ENCODE data around the gene KLK4.

KLK4 gene

DNA sequence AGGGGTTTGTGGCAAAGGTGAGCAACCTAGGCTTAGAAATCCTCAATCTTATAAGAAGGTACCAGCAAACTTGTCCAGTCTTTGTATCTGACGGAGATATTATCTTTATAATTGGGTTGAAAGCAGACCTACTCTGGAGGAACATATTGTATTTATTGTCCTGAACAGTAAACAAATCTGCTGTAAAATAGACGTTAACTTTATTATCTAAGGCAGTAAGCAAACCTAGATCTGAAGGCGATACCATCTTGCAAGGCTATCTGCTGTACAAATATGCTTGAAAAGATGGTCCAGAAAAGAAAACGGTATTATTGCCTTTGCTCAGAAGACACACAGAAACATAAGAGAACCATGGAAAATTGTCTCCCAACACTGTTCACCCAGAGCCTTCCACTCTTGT lies 41.7 kb downstream of the KLK4 start:
- ATAC-seq (ENCODE audit: low read depth) (no peak), DNase-seq (ENCODE audit: low spot score) (no peak)
- H3K27ac ChIP-seq (ENCODE audit: poor library complexity, severe bottlenecking), result no peak overlapping the region
- no peaks in the 10 kb centered on the region for H3K9me3 ChIP-seq (ENCODE audit: severe bottlenecking)
- no peaks in the 10 kb centered on the region for H3K4me1 ChIP-seq (ENCODE audit: insufficient read depth, poor library complexity, severe bottlenecking)
- peaks cover 49% of the 10 kb centered on the region for H3K27me3 ChIP-seq (ENCODE audit: insufficient read depth, poor library complexity, severe bottlenecking)
- H3K4me3 ChIP-seq (ENCODE audit: severe bottlenecking), result no peak overlapping the region
- TF ChIP-seq, protein P1, sequence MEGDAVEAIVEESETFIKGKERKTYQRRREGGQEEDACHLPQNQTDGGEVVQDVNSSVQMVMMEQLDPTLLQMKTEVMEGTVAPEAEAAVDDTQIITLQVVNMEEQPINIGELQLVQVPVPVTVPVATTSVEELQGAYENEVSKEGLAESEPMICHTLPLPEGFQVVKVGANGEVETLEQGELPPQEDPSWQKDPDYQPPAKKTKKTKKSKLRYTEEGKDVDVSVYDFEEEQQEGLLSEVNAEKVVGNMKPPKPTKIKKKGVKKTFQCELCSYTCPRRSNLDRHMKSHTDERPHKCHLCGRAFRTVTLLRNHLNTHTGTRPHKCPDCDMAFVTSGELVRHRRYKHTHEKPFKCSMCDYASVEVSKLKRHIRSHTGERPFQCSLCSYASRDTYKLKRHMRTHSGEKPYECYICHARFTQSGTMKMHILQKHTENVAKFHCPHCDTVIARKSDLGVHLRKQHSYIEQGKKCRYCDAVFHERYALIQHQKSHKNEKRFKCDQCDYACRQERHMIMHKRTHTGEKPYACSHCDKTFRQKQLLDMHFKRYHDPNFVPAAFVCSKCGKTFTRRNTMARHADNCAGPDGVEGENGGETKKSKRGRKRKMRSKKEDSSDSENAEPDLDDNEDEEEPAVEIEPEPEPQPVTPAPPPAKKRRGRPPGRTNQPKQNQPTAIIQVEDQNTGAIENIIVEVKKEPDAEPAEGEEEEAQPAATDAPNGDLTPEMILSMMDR (IDR thresholded peaks at IDR 0.05; ENCODE audit: poor library complexity, severe bottlenecking), result no peak
- H3K36me3 ChIP-seq (ENCODE audit: low read depth), result no peaks in the 10 kb centered on the region

DNA sequence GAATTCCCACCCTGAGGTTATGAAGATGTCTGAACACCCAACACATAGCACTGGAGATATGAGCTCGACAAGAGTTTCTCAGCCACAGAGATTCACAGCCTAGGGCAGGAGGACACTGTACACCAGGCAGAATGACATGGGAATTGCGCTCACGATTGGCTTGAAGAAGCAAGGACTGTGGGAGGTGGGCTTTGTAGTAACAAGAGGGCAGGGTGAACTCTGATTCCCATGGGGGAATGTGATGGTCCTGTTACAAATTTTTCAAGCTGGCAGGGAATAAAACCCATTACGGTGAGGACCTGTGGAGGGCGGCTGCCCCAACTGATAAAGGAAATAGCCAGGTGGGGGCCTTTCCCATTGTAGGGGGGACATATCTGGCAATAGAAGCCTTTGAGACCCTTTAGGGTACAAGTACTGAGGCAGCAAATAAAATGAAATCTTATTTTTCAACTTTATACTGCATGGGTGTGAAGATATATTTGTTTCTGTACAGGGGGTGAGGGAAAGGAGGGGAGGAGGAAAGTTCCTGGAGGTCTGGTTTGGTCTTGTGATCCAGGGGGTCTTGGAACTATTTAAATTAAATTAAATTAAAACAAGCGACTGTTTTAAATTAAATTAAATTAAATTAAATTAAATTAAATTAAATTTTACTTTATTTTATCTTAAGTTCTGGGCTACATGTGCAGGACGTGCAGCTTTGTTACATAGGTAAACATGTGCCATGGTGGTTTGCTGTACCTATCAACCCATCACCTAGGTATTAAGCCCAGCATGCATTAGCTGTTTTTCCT lies 49.5 kb downstream of the KLK4 start:
- no peak for DNase-seq (ENCODE audit: low spot score)

DNA sequence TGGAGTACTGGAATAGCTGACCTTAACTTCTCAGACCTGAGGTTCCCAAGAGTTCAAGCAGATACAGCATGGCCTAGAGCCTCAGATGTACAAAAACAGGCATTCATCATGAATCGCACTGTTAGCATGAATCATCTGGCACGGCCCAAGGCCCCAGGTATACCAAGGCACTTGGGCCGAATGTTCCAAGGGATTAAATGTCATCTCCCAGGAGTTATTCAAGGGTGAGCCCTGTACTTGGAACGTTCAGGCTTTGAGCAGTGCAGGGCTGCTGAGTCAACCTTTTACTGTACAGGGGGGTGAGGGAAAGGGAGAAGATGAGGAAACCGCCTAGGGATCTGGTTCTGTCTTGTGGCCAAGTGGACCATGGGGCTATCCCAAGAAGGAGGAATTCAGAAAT lies 50.2 kb downstream of the KLK4 start:
- DNase-seq (ENCODE audit: low spot score) (no peak), ATAC-seq (ENCODE audit: low read depth) (peak; percentile 23; the same call in 2 of the 3 replicates)
- no peak overlapping the region for H3K4me3 ChIP-seq (ENCODE audit: severe bottlenecking)
- no peak overlapping the region for H3K27ac ChIP-seq (ENCODE audit: poor library complexity, severe bottlenecking)
- H3K36me3 ChIP-seq (ENCODE audit: low read depth), result no peaks in the 10 kb centered on the region
- TF ChIP-seq, protein P1 (IDR thresholded peaks at IDR 0.05; ENCODE audit: poor library complexity, severe bottlenecking), result no peak
- H3K9me3 ChIP-seq (ENCODE audit: severe bottlenecking), result no peaks in the 10 kb centered on the region
- H3K27me3 ChIP-seq (ENCODE audit: insufficient read depth, poor library complexity, severe bottlenecking), result peaks cover 13% of the 10 kb centered on the region
- no peaks in the 10 kb centered on the region for H3K4me1 ChIP-seq (ENCODE audit: insufficient read depth, poor library complexity, severe bottlenecking)

More for the DNA sequence above, 49.5 kb downstream of the KLK4 start:
- Histone ChIP-seq H3K27ac (ENCODE audit: poor library complexity, severe bottlenecking) (no peak overlapping the region), H3K4me1 (ENCODE audit: insufficient read depth, poor library complexity, severe bottlenecking) (no peaks in the 10 kb centered on the region), H3K36me3 (ENCODE audit: low read depth) (no peaks in the 10 kb centered on the region), H3K27me3 (ENCODE audit: insufficient read depth, poor library complexity, severe bottlenecking) (peaks cover 16% of the 10 kb centered on the region), H3K9me3 (ENCODE audit: severe bottlenecking) (no peaks in the 10 kb centered on the region), H3K4me3 (ENCODE audit: severe bottlenecking) (no peak overlapping the region)
- no peak for ATAC-seq (ENCODE audit: low read depth)
- TF ChIP-seq, protein P1 (IDR thresholded peaks at IDR 0.05; ENCODE audit: poor library complexity, severe bottlenecking), result no peak

DNA sequence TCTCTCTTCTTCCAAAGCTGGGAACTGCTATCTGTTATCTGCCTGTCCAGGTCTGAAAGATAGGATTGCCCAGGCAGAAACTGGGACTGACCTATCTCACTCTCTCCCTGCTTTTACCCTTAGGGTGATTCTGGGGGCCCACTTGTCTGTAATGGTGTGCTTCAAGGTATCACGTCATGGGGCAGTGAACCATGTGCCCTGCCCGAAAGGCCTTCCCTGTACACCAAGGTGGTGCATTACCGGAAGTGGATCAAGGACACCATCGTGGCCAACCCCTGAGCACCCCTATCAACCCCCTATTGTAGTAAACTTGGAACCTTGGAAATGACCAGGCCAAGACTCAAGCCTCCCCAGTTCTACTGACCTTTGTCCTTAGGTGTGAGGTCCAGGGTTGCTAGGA lies 51.3 kb downstream of the KLK4 start:
- no peaks in the 10 kb centered on the region for H3K36me3 ChIP-seq (ENCODE audit: low read depth)
- H3K4me1 ChIP-seq (ENCODE audit: insufficient read depth, poor library complexity, severe bottlenecking), result no peaks in the 10 kb centered on the region
- TF ChIP-seq, protein P1 (IDR thresholded peaks at IDR 0.05; ENCODE audit: poor library complexity, severe bottlenecking), result no peak
- H3K9me3 ChIP-seq (ENCODE audit: severe bottlenecking), result no peaks in the 10 kb centered on the region
- DNase-seq (ENCODE audit: low spot score), result no peak
- H3K27me3 ChIP-seq (ENCODE audit: insufficient read depth, poor library complexity, severe bottlenecking), result peaks cover 9% of the 10 kb centered on the region
- no peak overlapping the region for H3K4me3 ChIP-seq (ENCODE audit: severe bottlenecking)
- H3K27ac ChIP-seq (ENCODE audit: poor library complexity, severe bottlenecking), result no peak overlapping the region
- no peak for ATAC-seq (ENCODE audit: low read depth)

DNA sequence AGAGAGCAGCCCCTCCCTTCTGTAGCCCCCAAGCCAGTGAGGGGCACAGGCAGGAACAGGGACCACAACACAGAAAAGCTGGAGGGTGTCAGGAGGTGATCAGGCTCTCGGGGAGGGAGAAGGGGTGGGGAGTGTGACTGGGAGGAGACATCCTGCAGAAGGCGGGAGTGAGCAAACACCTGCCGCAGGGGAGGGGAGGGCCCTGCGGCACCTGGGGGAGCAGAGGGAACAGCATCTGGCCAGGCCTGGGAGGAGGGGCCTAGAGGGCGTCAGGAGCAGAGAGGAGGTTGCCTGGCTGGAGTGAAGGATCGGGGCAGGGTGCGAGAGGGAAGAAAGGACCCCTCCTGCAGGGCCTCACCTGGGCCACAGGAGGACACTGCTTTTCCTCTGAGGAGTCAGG lies 52.3 kb downstream of the KLK4 start:
- H3K27ac ChIP-seq (ENCODE audit: poor library complexity, severe bottlenecking), result no peak overlapping the region
- TF ChIP-seq, protein P1 (IDR thresholded peaks at IDR 0.05; ENCODE audit: poor library complexity, severe bottlenecking), result no peak
- H3K36me3 ChIP-seq (ENCODE audit: low read depth), result no peaks in the 10 kb centered on the region
- H3K4me1 ChIP-seq (ENCODE audit: insufficient read depth, poor library complexity, severe bottlenecking), result no peaks in the 10 kb centered on the region
- DNase-seq (ENCODE audit: low spot score), result no peak
- H3K9me3 ChIP-seq (ENCODE audit: severe bottlenecking), result no peaks in the 10 kb centered on the region
- no peak for ATAC-seq (ENCODE audit: low read depth)
- H3K4me3 ChIP-seq (ENCODE audit: severe bottlenecking), result no peak overlapping the region
- peaks cover 5% of the 10 kb centered on the region for H3K27me3 ChIP-seq (ENCODE audit: insufficient read depth, poor library complexity, severe bottlenecking)
